Measurements from ENCODE around the gene NOL3. TPM values are rescaled to one million over a fixed set of nuclear protein-coding genes. Genes with fewer than 3 reads are reported as not detected.

NOL3 gene
- total and polyA plus RNA-seq, 4 donors = 25.3 to 51.9 (median 41.2) TPM

- peaks cover 8 to 29% (median 17%) of the 10 kb centered on the region in 5 donors for H3K4me1 ChIP-seq (ENCODE audit: control insufficient read depth in 5 of 5, insufficient read depth in 5 of 5, low read length in 5 of 5)
- DNase-seq (no peak), ATAC-seq (ENCODE audit: insufficient read depth, low FRiP score) (no peak)
- peaks cover 21 to 44% (median 31%) of the 10 kb centered on the region in 4 donors for H3K36me3 ChIP-seq (ENCODE audit: control insufficient read depth in 4 of 4, insufficient read depth in 4 of 4, low read length in 4 of 4)
- no peaks in the 10 kb centered on the region for H3K27me3 ChIP-seq (ENCODE audit: control insufficient read depth in 3 of 3, insufficient read depth in 3 of 3, low read length in 2 of 3)
- H3K9ac ChIP-seq (ENCODE audit: insufficient read depth in 1 of 2, low read length in 2 of 2) = no peak overlapping the region
- H3K4me3 ChIP-seq = no peak overlapping the region
- TF ChIP-seq CTCF (IDR thresholded peaks at IDR 0.05; ENCODE audit: control extremely low read depth, extremely low read depth) = no peak
- no peak overlapping the region for H3K27ac ChIP-seq (ENCODE audit: low read depth in 1 of 2, low read length in 1 of 2)
- no peaks in the 10 kb centered on the region for H3K9me3 ChIP-seq (ENCODE audit: control insufficient read depth in 4 of 4, insufficient read depth in 3 of 4, low read length in 3 of 4)
Measured at GRCh38 chr16:67193536-67193935, 23.2 kb downstream of the NOL3 start.

GRCh38 chr16:67194260-67194659 is 23.9 kb downstream of the NOL3 start:
- WGBS, 2 donors = 91 to 95% methylated on average over 6 of the region's 6 CpGs
- H3K27ac ChIP-seq (ENCODE audit: low read depth in 1 of 2, low read length in 1 of 2) = no peak overlapping the region
- H3K4me3 ChIP-seq = no peak overlapping the region
- TF ChIP-seq CTCF (IDR thresholded peaks at IDR 0.05; ENCODE audit: control extremely low read depth, extremely low read depth) = no peak
- ATAC-seq (ENCODE audit: insufficient read depth, low FRiP score) = no peak
- H3K27me3 ChIP-seq (ENCODE audit: control insufficient read depth in 3 of 3, insufficient read depth in 3 of 3, low read length in 2 of 3) = no peaks in the 10 kb centered on the region
- H3K9ac ChIP-seq (ENCODE audit: insufficient read depth in 1 of 2, low read length in 2 of 2) = no peak overlapping the region
- DNase-seq = no peak
- H3K9me3 ChIP-seq (ENCODE audit: control insufficient read depth in 4 of 4, insufficient read depth in 3 of 4, low read length in 3 of 4) = no peaks in the 10 kb centered on the region
- H3K4me1 ChIP-seq (ENCODE audit: control insufficient read depth in 5 of 5, insufficient read depth in 5 of 5, low read length in 5 of 5) = peaks cover 8 to 30% (median 13%) of the 10 kb centered on the region in 5 donors
- H3K36me3 ChIP-seq (ENCODE audit: control insufficient read depth in 4 of 4, insufficient read depth in 4 of 4, low read length in 4 of 4) = peaks cover 21 to 44% (median 31%) of the 10 kb centered on the region in 4 donors

- Histone ChIP-seq H3K9me3 (ENCODE audit: control insufficient read depth in 4 of 4, insufficient read depth in 3 of 4, low read length in 3 of 4) (no peaks in the 10 kb centered on the region), H3K4me3 (no peak overlapping the region), H3K27me3 (ENCODE audit: control insufficient read depth in 3 of 3, insufficient read depth in 3 of 3, low read length in 2 of 3) (no peaks in the 10 kb centered on the region), H3K36me3 (ENCODE audit: control insufficient read depth in 4 of 4, insufficient read depth in 4 of 4, low read length in 4 of 4) (peaks cover 21 to 51% (median 31%) of the 10 kb centered on the region in 4 donors), H3K4me1 (ENCODE audit: control insufficient read depth in 5 of 5, insufficient read depth in 5 of 5, low read length in 5 of 5) (peaks cover 8 to 30% (median 13%) of the 10 kb centered on the region in 5 donors), H3K9ac (ENCODE audit: insufficient read depth in 1 of 2, low read length in 2 of 2) (no peak overlapping the region), H3K27ac (ENCODE audit: low read depth in 1 of 2, low read length in 1 of 2) (no peak overlapping the region)
- TF ChIP-seq CTCF (IDR thresholded peaks at IDR 0.05; ENCODE audit: control extremely low read depth, extremely low read depth) = no peak
- ATAC-seq (ENCODE audit: insufficient read depth, low FRiP score) (no peak), DNase-seq (no peak)
- WGBS, 2 donors = 85 to 98% methylated on average over 5 of the region's 5 CpGs
Measured at GRCh38 chr16:67195676-67196075, 25.3 kb downstream of the NOL3 start.

GRCh38 chr16:67196881-67197280 is 26.5 kb downstream of the NOL3 start:
- Histone ChIP-seq H3K36me3 (ENCODE audit: control insufficient read depth in 4 of 4, insufficient read depth in 4 of 4, low read length in 4 of 4) (peaks cover 21 to 59% (median 33%) of the 10 kb centered on the region in 4 donors), H3K9me3 (ENCODE audit: control insufficient read depth in 4 of 4, insufficient read depth in 3 of 4, low read length in 3 of 4) (no peaks in the 10 kb centered on the region), H3K27ac (ENCODE audit: low read depth in 1 of 2, low read length in 1 of 2) (no peak overlapping the region), H3K9ac (ENCODE audit: insufficient read depth in 1 of 2, low read length in 2 of 2) (no peak overlapping the region), H3K4me3 (no peak overlapping the region), H3K4me1 (ENCODE audit: control insufficient read depth in 5 of 5, insufficient read depth in 5 of 5, low read length in 5 of 5) (peaks cover 2 to 24% (median 11%) of the 10 kb centered on the region in 5 donors), H3K27me3 (ENCODE audit: control insufficient read depth in 3 of 3, insufficient read depth in 3 of 3, low read length in 2 of 3) (no peaks in the 10 kb centered on the region)
- no peak for ATAC-seq (ENCODE audit: insufficient read depth, low FRiP score)
- TF ChIP-seq CTCF (IDR thresholded peaks at IDR 0.05; ENCODE audit: control extremely low read depth, extremely low read depth) = no peak
- no peak for DNase-seq
- WGBS, 2 donors = 97 to 100% methylated on average over 1 of the region's 1 CpG

Measured in lung (tissue), 12 donors.